Amniotic epithelial cell (primary cell): ENCODE results near the gene DDX21.
"Not testable (repeated sequence)": the region's sequence is repeated elsewhere in the genome, so short reads cannot be mapped to it uniquely, and the experiment has no call there.

ENCODE experiments used
- DNase-seq: peaks from one replicate; pipeline ENCODE4 v3.0.0-alpha.2; 2010; ENCODE audit warnings: low read depth

The DDX21 gene

DNA sequence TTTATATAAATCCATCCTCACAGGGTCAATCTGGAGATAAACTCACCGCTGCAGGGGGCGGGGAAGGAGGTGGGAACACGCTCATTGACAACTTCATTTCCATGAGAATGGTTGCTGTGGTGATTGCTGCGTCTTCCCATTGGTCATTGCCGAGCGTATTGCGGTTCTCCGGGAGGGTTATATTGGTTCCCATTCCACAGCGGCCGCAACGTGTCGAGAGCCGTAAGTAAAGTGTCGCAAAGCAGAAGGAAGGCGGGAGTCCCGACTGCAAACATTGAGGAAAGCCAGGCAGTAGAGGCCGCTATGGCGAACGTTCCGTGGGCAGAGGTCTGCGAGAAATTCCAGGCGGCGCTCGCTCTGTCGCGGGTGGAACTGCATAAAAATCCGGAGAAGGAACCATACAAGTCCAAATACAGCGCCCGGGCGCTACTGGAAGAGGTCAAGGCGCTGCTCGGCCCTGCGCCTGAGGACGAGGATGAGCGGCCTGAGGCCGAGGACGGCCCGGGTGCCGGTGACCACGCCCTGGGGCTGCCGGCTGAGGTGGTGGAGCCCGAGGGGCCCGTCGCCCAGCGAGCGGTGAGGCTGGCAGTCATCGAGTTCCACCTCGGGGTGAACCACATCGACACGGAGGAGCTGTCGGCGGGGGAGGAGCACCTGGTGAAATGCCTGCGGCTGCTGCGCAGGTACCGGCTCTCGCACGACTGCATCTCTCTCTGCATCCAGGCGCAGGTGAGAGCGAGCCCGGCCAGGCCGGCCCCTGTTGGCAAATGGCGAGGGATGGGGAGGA lies 32.8 kb downstream of the DDX21 start, which contains the start of gene KIFBP:
Gene KIFBP (plus strand): TSS at position 274 of the 787 bp plus-strand sequence. CDS start 30 bp downstream, at position 304.
- peak; percentile 98 for DNase-seq

DNA sequence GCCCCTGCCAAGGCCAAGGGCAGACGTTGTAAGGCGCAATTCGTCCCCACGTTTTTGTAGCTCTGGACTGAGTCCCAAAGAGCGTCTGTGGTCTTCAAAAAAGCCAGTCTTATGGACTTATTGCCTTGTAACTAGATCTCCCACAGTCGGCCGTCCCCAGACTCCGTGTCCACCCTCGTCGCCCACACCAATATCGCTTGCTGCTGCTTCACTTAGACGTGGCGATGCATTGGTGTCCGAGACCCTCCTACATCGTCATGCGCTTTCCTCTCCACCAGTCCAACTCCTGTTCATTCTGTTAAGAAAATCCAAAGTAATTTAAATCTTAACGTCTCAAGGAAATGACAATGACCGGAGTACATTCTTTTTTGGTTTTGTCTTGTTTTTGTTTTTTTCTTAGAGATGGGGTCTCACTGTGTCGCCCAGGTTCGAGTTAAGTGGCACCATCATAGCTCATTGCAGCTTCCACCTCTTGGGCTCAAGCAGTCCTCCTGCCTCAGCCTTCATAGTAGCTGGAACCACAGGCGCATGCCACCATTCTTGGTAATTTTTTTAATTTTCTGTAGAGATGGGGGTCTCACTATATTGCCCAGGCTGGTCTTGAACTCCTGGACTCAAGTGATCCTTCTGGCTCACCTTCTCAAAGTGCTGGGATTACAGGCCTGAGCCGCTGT lies 33.5 kb downstream of the DDX21 start:
- no peak for DNase-seq

DNA sequence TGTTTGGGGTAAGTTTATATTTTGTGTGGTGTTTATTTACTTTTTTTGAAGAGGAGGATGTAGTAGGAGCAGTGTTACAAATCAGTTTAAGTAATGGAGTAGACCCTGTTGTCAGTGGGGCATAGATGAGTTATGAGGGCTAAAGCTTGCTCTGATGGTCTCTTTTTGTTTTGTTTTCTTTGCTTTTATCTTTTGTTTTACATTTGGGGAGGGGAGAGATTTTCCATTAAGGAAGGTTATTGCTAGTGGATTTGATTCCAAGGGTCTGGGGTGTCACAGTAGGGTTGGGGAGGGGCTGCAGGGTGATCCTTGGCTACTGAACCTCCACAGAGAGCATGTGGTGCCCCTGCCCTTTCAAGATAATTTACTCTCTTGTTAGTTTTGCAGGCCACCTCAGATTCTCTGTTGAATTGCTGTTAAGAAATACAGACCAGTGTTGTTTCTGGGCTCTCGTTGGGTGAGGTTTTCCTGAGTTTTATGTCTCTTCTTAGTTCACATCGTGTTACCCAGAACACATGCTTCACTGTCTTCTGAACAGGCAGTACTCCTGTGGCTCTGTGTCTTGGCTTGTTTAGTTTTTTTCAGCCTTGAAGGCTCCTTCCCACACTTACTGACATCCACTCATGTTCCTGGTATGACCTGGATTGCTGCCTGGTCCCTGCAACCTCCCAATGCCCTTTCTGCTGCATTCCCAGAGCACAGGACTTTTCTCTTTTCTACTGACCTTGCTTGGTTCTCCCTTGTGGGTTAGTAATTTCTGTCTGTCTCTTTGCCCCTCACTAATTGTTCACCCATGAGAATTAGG lies 36.9 kb downstream of the DDX21 start:
- DNase-seq, result peak; percentile 98

DNA sequence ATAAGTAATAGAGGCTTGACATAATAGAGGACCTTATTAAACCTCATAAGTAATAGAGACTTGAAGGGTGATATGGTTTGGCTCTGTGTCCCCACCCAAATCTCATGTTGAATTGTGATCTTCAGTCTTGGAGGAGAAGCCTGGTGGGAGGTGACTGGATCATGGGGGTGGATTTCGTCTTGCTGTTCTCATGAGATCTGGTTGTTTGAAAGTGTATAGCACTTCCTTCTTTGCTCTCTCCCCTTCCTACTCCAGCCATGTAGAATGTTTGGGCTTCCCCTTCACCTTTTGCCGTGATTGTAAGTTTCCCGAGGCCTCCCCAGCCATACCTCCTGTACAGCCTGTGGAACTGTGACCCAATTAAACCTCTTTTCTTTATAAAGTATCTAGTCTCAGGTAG lies 41.2 kb downstream of the DDX21 start:
- DNase-seq, result no peak

DNA sequence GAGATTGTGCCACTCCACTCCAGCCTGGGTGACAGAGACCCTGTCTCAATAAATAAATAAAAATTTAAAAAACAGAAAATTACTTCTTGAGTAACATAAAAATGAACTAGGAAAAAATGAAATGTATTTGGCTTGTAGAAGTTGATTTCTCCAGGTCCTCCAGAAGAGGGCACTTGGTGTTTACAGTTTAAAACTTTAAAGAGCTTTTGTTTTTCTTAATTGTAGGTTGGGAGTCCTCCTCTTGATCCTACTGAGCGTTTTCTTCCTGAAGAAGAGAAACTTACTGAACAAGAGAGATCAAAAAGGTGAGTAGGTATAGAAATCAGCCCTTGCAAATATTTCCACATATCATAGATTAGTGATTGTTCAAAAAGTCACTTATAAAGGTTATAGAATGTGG lies 48.9 kb downstream of the DDX21 start:
- DNase-seq, result peak; percentile 63

DNA sequence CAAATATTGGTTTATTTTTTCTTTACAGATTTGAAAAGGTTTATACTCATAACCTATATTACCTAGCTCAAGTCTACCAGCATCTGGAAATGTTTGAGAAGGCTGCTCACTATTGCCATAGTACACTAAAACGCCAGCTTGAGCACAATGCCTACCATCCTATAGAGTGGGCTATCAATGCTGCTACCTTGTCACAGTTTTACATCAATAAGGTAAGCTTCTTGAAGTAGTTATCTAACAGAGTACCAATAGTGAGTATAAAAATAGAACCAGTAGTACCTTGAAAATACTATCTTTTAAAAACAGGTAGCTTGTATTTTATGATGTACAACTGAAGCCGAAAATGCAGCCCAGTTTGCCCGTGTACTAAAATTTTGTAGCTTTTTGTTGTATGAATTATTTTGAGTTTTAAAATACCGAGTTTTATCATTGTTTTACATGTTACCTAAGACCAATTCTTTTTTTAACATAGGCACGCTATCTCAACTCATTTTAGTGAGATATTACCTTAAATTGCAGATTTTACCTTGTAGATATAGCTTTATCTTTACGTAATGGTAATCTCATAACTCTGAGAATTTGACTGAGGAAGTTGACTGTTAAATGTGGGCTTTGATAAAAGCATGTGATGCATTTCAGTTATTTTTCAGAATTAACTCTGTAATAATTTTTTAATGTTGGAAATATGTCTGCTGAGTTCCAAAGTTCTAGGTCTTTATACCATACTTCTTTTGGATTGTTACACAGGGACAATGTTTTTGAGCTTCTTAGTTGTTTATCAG lies 49.9 kb downstream of the DDX21 start:
- no peak for DNase-seq

DNA sequence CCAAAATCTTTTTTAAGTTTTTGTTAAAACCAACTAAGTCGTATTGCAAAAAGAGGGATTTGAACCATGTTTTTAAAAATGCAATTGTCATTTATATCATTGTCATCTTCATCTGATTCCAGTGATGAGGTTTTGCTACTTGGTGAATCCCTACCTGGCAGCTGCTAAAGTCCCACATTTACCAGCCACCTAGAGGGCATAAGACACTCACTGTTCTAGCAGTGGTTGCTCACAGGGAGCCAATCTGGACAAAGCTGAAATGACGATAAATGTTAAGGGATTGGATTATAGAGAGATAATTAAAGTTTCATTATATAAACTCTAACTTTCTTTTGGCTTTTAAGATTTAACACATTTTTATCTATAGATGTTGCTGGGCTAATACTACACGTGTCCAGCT lies 51.3 kb downstream of the DDX21 start:
- no peak for DNase-seq

DNA sequence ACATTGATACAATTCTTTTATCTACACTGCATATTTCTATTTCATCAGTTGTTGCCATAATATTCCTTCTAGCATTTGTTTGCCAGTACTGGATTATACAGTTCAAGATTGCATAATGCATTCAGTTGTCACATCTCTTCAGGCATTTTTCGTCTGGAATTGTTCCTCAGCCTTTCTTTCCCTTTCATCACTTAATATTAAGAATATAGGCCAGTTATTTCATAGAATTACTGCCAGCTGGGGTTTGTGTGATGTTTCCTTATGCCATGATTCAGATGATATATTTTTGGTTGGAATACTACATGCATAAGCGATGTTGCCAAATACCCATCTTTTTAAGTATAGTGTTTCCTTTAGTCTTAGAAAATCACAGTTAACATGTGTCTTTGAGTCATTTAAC lies 53.4 kb downstream of the DDX21 start:
- DNase-seq, result peak; percentile 81

DNA sequence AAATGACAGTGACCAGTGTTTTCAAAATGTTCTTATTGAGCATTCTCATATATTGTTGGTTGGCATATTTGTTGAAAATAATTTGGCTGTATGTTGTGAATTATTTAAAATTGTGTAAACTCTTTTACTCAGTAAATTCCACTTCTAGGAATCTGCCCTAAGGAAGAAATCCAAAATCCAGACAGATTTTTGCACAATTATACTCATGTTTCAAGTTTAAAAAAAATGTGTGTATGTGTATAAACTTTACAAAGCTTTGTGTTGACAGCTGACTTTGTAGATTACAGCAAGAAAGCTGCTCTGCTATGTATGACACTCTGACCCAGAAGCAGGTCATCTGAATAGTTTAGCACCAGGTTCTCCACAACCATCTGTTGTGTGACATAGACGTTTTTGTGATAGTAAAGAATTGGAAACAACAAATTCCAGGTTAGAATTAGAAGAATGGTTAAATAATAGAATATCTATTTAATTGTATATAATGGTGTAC lies 54.2 kb downstream of the DDX21 start:
- no peak for DNase-seq

DNA sequence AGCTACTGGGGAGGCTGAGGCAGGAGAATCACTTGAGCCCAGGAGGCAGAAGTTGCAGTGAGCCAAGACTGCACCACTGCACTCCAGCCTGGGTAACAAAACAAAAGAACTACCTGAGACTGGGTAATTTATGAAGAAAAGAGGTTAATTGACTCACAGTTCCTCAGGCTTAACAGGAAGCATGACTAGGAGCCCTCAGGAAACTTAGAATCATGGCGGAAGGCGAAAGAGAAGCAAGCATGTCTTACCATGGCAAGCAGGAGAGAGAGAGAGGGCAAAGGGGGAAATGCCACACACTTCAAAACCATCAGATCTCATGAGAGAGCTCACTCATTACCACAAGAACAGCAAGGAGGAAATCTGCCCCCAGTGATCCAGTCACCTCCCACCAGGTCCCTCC lies 56.8 kb downstream of the DDX21 start:
- DNase-seq, result not testable (repeated sequence)

DNA sequence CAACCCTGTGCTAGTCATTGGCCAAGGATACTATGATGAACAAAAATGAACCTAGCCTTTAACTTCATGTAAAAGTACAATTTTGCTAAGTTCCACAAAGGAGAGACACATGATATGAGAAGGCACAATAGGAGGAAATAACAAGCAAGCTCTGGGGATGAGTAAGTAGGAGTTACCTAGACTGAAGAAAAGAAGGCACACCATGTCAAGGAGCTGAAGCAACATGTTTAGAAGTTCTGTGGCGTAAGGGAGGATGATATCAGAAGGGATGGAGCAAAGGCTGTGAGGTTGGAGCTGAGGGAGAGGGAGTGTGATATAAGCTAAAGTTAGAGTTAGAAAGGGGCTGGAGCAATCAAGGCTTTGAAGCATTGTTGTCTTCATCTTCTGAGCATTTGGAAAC lies 58.2 kb downstream of the DDX21 start:
- DNase-seq, result peak; percentile 91

DNA sequence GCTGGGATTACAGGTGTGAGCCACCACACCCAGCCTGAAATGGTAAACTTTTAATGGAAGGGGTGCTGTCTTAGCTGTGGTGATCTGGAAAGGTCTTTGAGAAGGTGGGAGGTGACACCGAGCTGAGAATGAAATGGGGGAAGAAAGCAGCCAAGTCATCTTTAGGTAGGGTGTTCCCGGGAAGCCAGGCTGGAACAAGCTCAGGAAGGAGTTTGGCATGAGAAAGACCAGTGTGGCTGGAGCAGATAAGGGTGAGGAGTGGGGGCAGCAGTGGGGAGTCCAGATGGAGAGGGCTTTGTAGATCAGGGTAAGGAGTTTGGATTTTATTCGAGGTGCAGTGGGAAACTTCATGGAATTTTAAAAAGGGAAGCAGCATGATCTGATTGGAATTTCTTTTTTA lies 62.6 kb downstream of the DDX21 start:
- no peak for DNase-seq

DNA sequence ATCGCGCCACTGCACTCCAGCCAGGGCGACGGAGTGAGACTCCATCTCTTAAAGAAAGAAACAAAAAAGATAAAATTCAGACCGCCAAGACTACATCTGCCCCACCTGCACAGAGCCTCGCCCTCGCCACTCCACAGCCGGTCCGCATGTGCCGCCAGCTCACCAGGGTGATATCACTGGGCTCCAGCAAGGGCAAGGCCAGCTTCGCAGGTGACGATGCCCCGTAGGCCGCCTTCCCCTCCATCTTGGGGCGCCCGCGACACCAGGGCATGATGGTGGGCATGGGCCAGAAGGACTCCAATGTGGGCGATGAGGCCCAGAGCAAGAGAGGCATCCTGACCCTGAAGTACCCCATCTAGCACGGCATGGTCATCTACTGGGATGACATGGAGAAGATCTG lies 66.6 kb downstream of the DDX21 start:
- DNase-seq, result no peak

DNA sequence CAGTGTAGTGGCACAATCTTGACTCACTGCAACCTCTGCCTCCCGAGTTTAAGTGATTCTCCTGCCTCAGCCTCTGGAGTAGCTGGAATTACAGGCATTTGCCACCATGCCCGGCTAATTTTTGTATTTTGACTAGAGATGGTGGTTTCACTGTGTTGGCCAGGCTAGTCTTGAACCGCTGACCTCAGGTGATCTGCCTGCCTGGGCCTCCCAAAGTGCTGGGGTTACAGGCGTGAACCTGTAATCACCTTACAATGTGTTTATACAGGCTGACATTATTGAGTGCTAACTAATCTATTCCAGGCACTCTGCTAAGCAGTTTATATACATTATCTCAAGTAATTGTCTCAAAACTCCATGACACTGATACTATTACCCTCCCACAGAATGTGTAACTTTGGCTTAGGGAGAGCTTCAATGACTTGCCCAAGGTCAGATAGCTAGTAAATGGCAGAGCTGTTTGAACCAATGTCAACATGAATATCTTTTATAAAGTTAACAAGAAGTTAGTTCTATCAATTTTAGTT lies 69.5 kb downstream of the DDX21 start:
- DNase-seq, result no peak

DNA sequence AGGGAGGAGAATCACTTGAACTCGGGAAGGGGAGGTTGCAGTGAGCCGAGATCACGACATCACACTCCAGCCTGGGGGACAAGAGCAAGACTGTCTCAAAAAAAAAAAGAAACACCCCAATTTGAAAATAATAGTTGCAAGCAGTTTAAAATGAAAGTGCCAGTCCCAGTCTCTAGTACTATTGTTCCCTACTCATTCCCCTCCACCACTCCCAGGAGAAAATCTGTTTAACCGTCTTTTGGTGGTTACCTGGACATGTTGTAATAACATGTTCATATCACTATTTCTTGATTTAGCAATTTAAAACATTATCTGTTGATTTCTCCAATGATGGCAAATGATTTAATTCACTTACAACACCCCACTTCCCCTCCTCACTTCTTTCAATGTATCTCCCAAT lies 77.3 kb downstream of the DDX21 start:
- no peak for DNase-seq
